K562 (cell line): ENCODE measurements around the gene CCDC9. TPM values are rescaled to one million over a fixed set of nuclear protein-coding genes. Genes with fewer than 3 reads are reported as not detected.

ENCODE experiments used
- ARHGAP35 ChIP-seq: fragments of 450-650 bp; IDR thresholded peaks from 2 replicates; pipeline ENCODE4 v1.6.1; 2018; ENCODE audit not compliant: partially characterized antibody
- BMI1 ChIP-seq: fragments of 150-350 bp; IDR thresholded peaks from 2 replicates; pipeline ENCODE4 v1.6.1; 2014; ENCODE audit warnings: low read length
- CBX3 ChIP-seq, 2 experiments: IDR thresholded peaks; 1 replicate in 1 of 2; 2 replicates in 1 of 2; pipeline ENCODE4 v1.6.1; 2012; ENCODE audit warnings: inconsistent platforms in 2 of 2, low read length in 2 of 2, borderline replicate concordance in 1 of 2, control low read depth in 1 of 2
- CTCF ChIP-seq, 3 experiments: IDR thresholded peaks in 2 of 3; conservative IDR thresholded peaks in 1 of 3; 2 replicates each; pipeline ENCODE4 v1.5.1; 2011 to 2012; ENCODE audit warnings: low read length in 3 of 3, mild to moderate bottlenecking in 3 of 3, control low read depth in 2 of 3, improper control_type of control experiment in 1 of 3, inconsistent platforms in 1 of 3, low read depth in 1 of 3, mixed read lengths in 1 of 3, moderate library complexity in 1 of 3; ENCODE audit not compliant: insufficient read depth in 2 of 3
- GTF2F1 ChIP-seq: IDR thresholded peaks from 2 replicates; pipeline ENCODE4 v1.6.1; 2011; ENCODE audit warnings: low read depth, low read length, improper control_type of control experiment
- HDAC2 ChIP-seq: fragments of 450-650 bp; IDR thresholded peaks from 2 replicates; pipeline ENCODE4 v1.6.1; 2016; ENCODE audit warnings: mild to moderate bottlenecking
- HDGF ChIP-seq: fragments of 450-650 bp; IDR thresholded peaks from 2 replicates; pipeline ENCODE4 v1.6.1; 2016
- MAFF ChIP-seq: IDR thresholded peaks from 2 replicates; pipeline ENCODE4 v1.6.1; 2012; ENCODE audit warnings: low read length, improper control_type of control experiment
- PTBP1 ChIP-seq: fragments of 200-400 bp; formaldehyde crosslinking; IDR thresholded peaks from 2 replicates; pipeline ENCODE4 v1.6.1; 2017; ENCODE audit warnings: low read depth, low read length
- PYGO2 ChIP-seq: fragments of 450-650 bp; IDR thresholded peaks from 2 replicates; pipeline ENCODE4 v1.6.1; 2016; ENCODE audit warnings: mild to moderate bottlenecking, missing genetic modification characterization, moderate library complexity, missing compliant biosample characterization
- RCOR1 ChIP-seq, 2 experiments: IDR thresholded peaks; 2 replicates each; pipeline ENCODE4 v1.6.1; 2012; ENCODE audit warnings: low read depth in 2 of 2, low read length in 2 of 2, borderline replicate concordance in 1 of 2, improper control_type of control experiment in 1 of 2
- RFX7 ChIP-seq: fragments of 250-450 bp; sonication (Bioruptor Pico); IDR thresholded peaks from 2 replicates; pipeline ENCODE4 v1.5.1; 2021; ENCODE audit warnings: mild to moderate bottlenecking
- SMARCA5 ChIP-seq: fragments of 450-650 bp; IDR thresholded peaks from 2 replicates; pipeline ENCODE4 v1.6.1; 2016
- STAT5A ChIP-seq: IDR thresholded peaks from 2 replicates; pipeline ENCODE4 v1.6.1; 2012; ENCODE audit warnings: low read length, inconsistent platforms, borderline replicate concordance
- U2AF1 ChIP-seq: fragments of 200-400 bp; formaldehyde crosslinking; optimal IDR thresholded peaks from 2 replicates; pipeline ENCODE3; 2017; ENCODE audit warnings: mild to moderate bottlenecking, low read depth, low read length, moderate library complexity
- ZNF253 ChIP-seq: fragments of 250-450 bp; sonication (Bioruptor Pico); conservative IDR thresholded peaks from 2 replicates; pipeline ENCODE4 v1.6.1; 2021; ENCODE audit warnings: mild to moderate bottlenecking
- ZNF589 ChIP-seq: fragments of 200-800 bp; sonication (Bioruptor generic); IDR thresholded peaks from 2 replicates; pipeline ENCODE4 v1.6.1; 2016; ENCODE audit warnings: low read depth, missing genetic modification characterization, missing compliant biosample characterization
- ZNF77 ChIP-seq: fragments of 250-450 bp; sonication (Bioruptor Pico); IDR thresholded peaks from 2 replicates; pipeline ENCODE4 v1.5.0; 2020
- ZNF79 ChIP-seq: fragments of 250-450 bp; sonication (Bioruptor Pico); IDR thresholded peaks from 2 replicates; pipeline ENCODE4 v1.4.0; 2020; ENCODE audit warnings: low read depth, mild to moderate bottlenecking, moderate library complexity
- polyA plus RNA-seq, 8 experiments: library from polyadenylated mRNA; depleted of rRNA in 4 of 8; stranded (reverse) in 5 of 8; unstranded in 3 of 8; fragments of >200 nt; fragmentation: Nextera tagmentation in 2 of 8; fragmentation: Illumina TruSeq in 1 of 8; extraction: Ambion mirVana in 2 of 8; extraction: Trizol in 1 of 8; gene quantifications; 2 replicates each; pipeline versions ENCODE4 v1.2.1 to v1.2.3, GENCODE V29; 2011 to 2014; ENCODE audit warnings: inconsistent platforms in 1 of 8, missing spikeins in 1 of 8
- total RNA-seq, 7 experiments: library from RNA; depleted of rRNA in 6 of 7; stranded (reverse); fragments of >200 nt in 6 of 7; fragmentation: Illumina TruSeq in 2 of 7; extraction: Trizol in 2 of 7; gene quantifications; 2 replicates each; pipeline versions ENCODE4 v1.2.1 to v1.2.3, GENCODE V29; 2011 to 2021; ENCODE audit warnings: low replicate concordance in 1 of 7
- TF ChIP-seq, protein P1 (sequence below): fragments of 450-650 bp; IDR thresholded peaks from 2 replicates; pipeline ENCODE4 v1.6.1; 2016; ENCODE audit warnings: low read depth, mild to moderate bottlenecking, moderate library complexity
- TF ChIP-seq, protein P2 (sequence below): fragments of 450-650 bp; IDR thresholded peaks from 2 replicates; pipeline ENCODE4 v1.6.1; 2014; ENCODE audit warnings: low read depth, mild to moderate bottlenecking, moderate library complexity, borderline replicate concordance
- TF ChIP-seq, protein P3 (sequence below): fragments of 450-650 bp; IDR thresholded peaks from 2 replicates; pipeline ENCODE4 v1.7.1; 2018; ENCODE audit warnings: mild to moderate bottlenecking, low read depth; ENCODE audit not compliant: partially characterized antibody

CCDC9 gene
- total and polyA plus RNA-seq, 9 of the 15 experiments (the other 6 are each of a cell fraction or from before 2014, with no cell fraction given), result 0.23 to 38.6 (median 8.4) TPM

- TF ChIP-seq, protein P1, sequence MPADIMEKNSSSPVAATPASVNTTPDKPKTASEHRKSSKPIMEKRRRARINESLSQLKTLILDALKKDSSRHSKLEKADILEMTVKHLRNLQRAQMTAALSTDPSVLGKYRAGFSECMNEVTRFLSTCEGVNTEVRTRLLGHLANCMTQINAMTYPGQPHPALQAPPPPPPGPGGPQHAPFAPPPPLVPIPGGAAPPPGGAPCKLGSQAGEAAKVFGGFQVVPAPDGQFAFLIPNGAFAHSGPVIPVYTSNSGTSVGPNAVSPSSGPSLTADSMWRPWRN, result no peak
- TF ChIP-seq ZNF79 (no peak), ARHGAP35 (no peak), ZNF589 (no peak), PYGO2 (no peak), STAT5A (no peak), BMI1 (no peak), U2AF1 (no peak), GTF2F1 (no peak), RFX7 (no peak), RCOR1 (IDR thresholded peaks at IDR 0.05; ENCODE audit: borderline replicate concordance in 1 of 2, low read depth in 2 of 2, low read length in 2 of 2) (peak in 1 of 2 experiments; percentile 70; a peak in 2 of 4 replicates), SMARCA5 (peak; percentile 51; the same call in 1 of the 2 replicates), ZNF77 (CRISPR knock-in tag) (no peak), ZNF253 (CRISPR knock-in tag) (no peak), CBX3 (IDR thresholded peaks at IDR 0.05; ENCODE audit: borderline replicate concordance in 1 of 2, low read length in 2 of 2) (peak in 1 of 2 experiments; percentile 31; a peak in 1 of 3 replicates), MAFF (no peak), HDAC2 (0 out of 2 replicates have a peak, but pooled peaks have one; percentile 35), CTCF (IDR thresholded peaks at IDR 0.05 in 2 of 3, conservative IDR thresholded peaks at IDR 0.05 in 1 of 3; ENCODE audit: insufficient read depth in 2 of 3, low read depth in 1 of 3, low read length in 3 of 3) (peak; percentile 63 to 82 (median 75)), PTBP1 (peak; percentile 76; the same call in 1 of the 2 replicates), HDGF (peak; percentile 50; the same call in 1 of the 2 replicates)
- TF ChIP-seq, protein P2, sequence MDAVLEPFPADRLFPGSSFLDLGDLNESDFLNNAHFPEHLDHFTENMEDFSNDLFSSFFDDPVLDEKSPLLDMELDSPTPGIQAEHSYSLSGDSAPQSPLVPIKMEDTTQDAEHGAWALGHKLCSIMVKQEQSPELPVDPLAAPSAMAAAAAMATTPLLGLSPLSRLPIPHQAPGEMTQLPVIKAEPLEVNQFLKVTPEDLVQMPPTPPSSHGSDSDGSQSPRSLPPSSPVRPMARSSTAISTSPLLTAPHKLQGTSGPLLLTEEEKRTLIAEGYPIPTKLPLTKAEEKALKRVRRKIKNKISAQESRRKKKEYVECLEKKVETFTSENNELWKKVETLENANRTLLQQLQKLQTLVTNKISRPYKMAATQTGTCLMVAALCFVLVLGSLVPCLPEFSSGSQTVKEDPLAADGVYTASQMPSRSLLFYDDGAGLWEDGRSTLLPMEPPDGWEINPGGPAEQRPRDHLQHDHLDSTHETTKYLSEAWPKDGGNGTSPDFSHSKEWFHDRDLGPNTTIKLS, result no peak
- TF ChIP-seq, protein P3, sequence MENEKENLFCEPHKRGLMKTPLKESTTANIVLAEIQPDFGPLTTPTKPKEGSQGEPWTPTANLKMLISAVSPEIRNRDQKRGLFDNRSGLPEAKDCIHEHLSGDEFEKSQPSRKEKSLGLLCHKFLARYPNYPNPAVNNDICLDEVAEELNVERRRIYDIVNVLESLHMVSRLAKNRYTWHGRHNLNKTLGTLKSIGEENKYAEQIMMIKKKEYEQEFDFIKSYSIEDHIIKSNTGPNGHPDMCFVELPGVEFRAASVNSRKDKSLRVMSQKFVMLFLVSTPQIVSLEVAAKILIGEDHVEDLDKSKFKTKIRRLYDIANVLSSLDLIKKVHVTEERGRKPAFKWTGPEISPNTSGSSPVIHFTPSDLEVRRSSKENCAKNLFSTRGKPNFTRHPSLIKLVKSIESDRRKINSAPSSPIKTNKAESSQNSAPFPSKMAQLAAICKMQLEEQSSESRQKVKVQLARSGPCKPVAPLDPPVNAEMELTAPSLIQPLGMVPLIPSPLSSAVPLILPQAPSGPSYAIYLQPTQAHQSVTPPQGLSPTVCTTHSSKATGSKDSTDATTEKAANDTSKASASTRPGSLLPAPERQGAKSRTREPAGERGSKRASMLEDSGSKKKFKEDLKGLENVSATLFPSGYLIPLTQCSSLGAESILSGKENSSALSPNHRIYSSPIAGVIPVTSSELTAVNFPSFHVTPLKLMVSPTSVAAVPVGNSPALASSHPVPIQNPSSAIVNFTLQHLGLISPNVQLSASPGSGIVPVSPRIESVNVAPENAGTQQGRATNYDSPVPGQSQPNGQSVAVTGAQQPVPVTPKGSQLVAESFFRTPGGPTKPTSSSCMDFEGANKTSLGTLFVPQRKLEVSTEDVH, result no peak
Measured at GRCh38 chr19:47280183-47280797, 24.0 kb downstream of the CCDC9 start (continued).
